G401 (cell line): ENCODE measurements around the gene ZBTB7C. TPM values are rescaled to one million over a fixed set of nuclear protein-coding genes. Genes with fewer than 3 reads are reported as not detected.

Experiments
- DNase-seq: peaks from one replicate; pipeline ENCODE4 v3.0.0-alpha.2; 2015; ENCODE audit warnings: low spot score
- in situ Hi-C: cut with HindIII; loops from 2 replicates; pipeline ENCODE4 v1.10.0; 2016; ENCODE audit warnings: low sequenced_read_pairs, mixed read lengths
- total RNA-seq: library from RNA; depleted of rRNA; stranded (reverse); fragments of >200 nt; shearing (Covaris generic); gene quantifications from 2 replicates; pipeline ENCODE4 v1.2.3, GENCODE V29; 2014

ZBTB7C gene
- total RNA-seq, 1 experiment from 2014 or later = not detected

- DNase-seq = no peak
- in situ Hi-C loops = no loop called here
Observed at GRCh38 chr18:48139431-48140347, 269.5 kb downstream of the ZBTB7C start.

- in situ Hi-C loops = no loop called here
- no peak for DNase-seq
Observed at GRCh38 chr18:48138660-48139430, 270.3 kb downstream of the ZBTB7C start.

GRCh38 chr18:48138210-48138609 lies 271.0 kb downstream of the ZBTB7C start:
- in situ Hi-C loops = no loop called here
- DNase-seq = no peak

GRCh38 chr18:48137374-48138081 lies 271.7 kb downstream of the ZBTB7C start:
- DNase-seq = no peak
- in situ Hi-C loops = no loop called here

GRCh38 chr18:48136827-48137373 lies 272.3 kb downstream of the ZBTB7C start:
- no peak for DNase-seq
- in situ Hi-C loops = no loop called here

- in situ Hi-C loops = no loop called here
- no peak for DNase-seq
Observed at GRCh38 chr18:48136051-48136826, 272.9 kb downstream of the ZBTB7C start.

GRCh38 chr18:48135436-48135966 lies 273.7 kb downstream of the ZBTB7C start:
- DNase-seq = no peak
- in situ Hi-C loops = no loop called here

GRCh38 chr18:48134609-48135008 lies 274.6 kb downstream of the ZBTB7C start:
- in situ Hi-C loops = no loop called here

GRCh38 chr18:48133671-48134251 lies 275.4 kb downstream of the ZBTB7C start:
- DNase-seq = no peak
- in situ Hi-C loops = no loop called here

More at GRCh38 chr18:48134609-48135008, 274.6 kb downstream of the ZBTB7C start:
- no peak for DNase-seq

GRCh38 chr18:48132797-48133655 lies 276.2 kb downstream of the ZBTB7C start:
- no peak for DNase-seq
- in situ Hi-C loops = no loop called here

GRCh38 chr18:48131042-48131441 lies 278.1 kb downstream of the ZBTB7C start:
- in situ Hi-C loops = no loop called here
- no peak for DNase-seq

GRCh38 chr18:48129621-48130082 lies 279.5 kb downstream of the ZBTB7C start:
- no peak for DNase-seq
- in situ Hi-C loops = no loop called here

- in situ Hi-C loops = no loop called here
- no peak for DNase-seq
Observed at GRCh38 chr18:48127606-48128005, 281.6 kb downstream of the ZBTB7C start.

GRCh38 chr18:48126240-48126639 lies 282.9 kb downstream of the ZBTB7C start:
- in situ Hi-C loops = no loop called here
- DNase-seq = no peak

GRCh38 chr18:48125724-48126123 lies 283.5 kb downstream of the ZBTB7C start:
- no peak for DNase-seq
- in situ Hi-C loops = no loop called here

GRCh38 chr18:48124857-48125626 lies 284.1 kb downstream of the ZBTB7C start:
- DNase-seq = no peak
- in situ Hi-C loops = no loop called here
